H9 (cell line): ENCODE data around the gene CCDC148. TPM values are rescaled to one million over a fixed set of nuclear protein-coding genes. Genes with fewer than 3 reads are reported as not detected.
A peak's percentile ranks its signal among the peaks of the same experiment; 100 is the strongest.

Experiments used
- DNase-seq: peaks from one replicate; pipeline ENCODE4 v3.0.0-alpha.2; 2017
- H2AFZ ChIP-seq: one replicate; pipeline ENCODE4 v1.6.1; 2013; ENCODE audit warnings: mild to moderate bottlenecking, low read length, control low read depth, moderate library complexity
- H2AK5ac ChIP-seq: 2 replicates; pipeline ENCODE4 v1.6.1; 2013; ENCODE audit warnings: low read length, control low read depth, mixed read lengths; ENCODE audit not compliant: insufficient read length
- H2BK120ac ChIP-seq: one replicate; pipeline ENCODE4 v1.6.1; 2013; ENCODE audit warnings: low read depth, mild to moderate bottlenecking, low read length, control low read depth, inconsistent platforms; ENCODE audit not compliant: poor library complexity, severe bottlenecking
- H2BK12ac ChIP-seq: 2 replicates; pipeline ENCODE4 v1.6.1; 2013; ENCODE audit warnings: low read length, control low read depth, mixed read lengths, low read depth; ENCODE audit not compliant: insufficient read length
- H2BK15ac ChIP-seq: 2 replicates; pipeline ENCODE4 v1.6.1; 2013; ENCODE audit warnings: low read depth, low read length, control low read depth
- H2BK20ac ChIP-seq: one replicate; pipeline ENCODE4 v1.6.1; 2013; ENCODE audit warnings: low read depth, mild to moderate bottlenecking, low read length, control low read depth, inconsistent platforms; ENCODE audit not compliant: poor library complexity, severe bottlenecking
- H2BK5ac ChIP-seq: 2 replicates; pipeline ENCODE4 v1.6.1; 2013; ENCODE audit warnings: low read length, control low read depth, mixed read lengths; ENCODE audit not compliant: insufficient read length
- H3K14ac ChIP-seq: 2 replicates; pipeline ENCODE4 v1.6.1; 2013; ENCODE audit warnings: low read length, control low read depth; ENCODE audit not compliant: insufficient read depth
- H3K18ac ChIP-seq: 2 replicates; pipeline ENCODE4 v1.6.1; 2013; ENCODE audit warnings: low read depth, mild to moderate bottlenecking, mixed read lengths, low read length, control low read depth; ENCODE audit not compliant: insufficient read length
- H3K23ac ChIP-seq: 2 replicates; pipeline ENCODE4 v1.6.1; 2013; ENCODE audit warnings: low read length, control low read depth, mixed read lengths, low read depth; ENCODE audit not compliant: insufficient read length
- H3K23me2 ChIP-seq: 2 replicates; pipeline ENCODE4 v1.6.1; 2013; ENCODE audit warnings: low read depth, mild to moderate bottlenecking, mixed read lengths, low read length, control low read depth; ENCODE audit not compliant: insufficient read length, poor library complexity, severe bottlenecking
- H3K27ac ChIP-seq: 2 replicates; pipeline ENCODE4 v1.5.1; 2013; ENCODE audit warnings: low read length, control low read depth, mixed read lengths, low read depth; ENCODE audit not compliant: insufficient read length
- H3K27me3 ChIP-seq: 2 replicates; pipeline ENCODE4 v1.6.1; 2013; ENCODE audit warnings: low read length, control low read depth, inconsistent platforms; ENCODE audit not compliant: insufficient read depth
- H3K4ac ChIP-seq: 2 replicates; pipeline ENCODE4 v1.6.1; 2013; ENCODE audit warnings: low read depth, mild to moderate bottlenecking, control low read depth, inconsistent platforms, low read length, moderate library complexity
- H3K4me1 ChIP-seq: 2 replicates; pipeline ENCODE4 v1.6.1; 2013; ENCODE audit warnings: low read length, control low read depth, inconsistent platforms; ENCODE audit not compliant: insufficient read depth
- H3K4me2 ChIP-seq: 2 replicates; pipeline ENCODE4 v1.6.1; 2013; ENCODE audit warnings: low read length, control low read depth, mixed read lengths; ENCODE audit not compliant: insufficient read length, insufficient read depth
- H3K56ac ChIP-seq: 2 replicates; pipeline ENCODE4 v1.6.1; 2013; ENCODE audit warnings: low read depth, mild to moderate bottlenecking, mixed read lengths, low read length, control low read depth; ENCODE audit not compliant: insufficient read length
- H3K79me1 ChIP-seq: 2 replicates; pipeline ENCODE4 v1.6.1; 2013; ENCODE audit warnings: low read depth, mild to moderate bottlenecking, moderate library complexity, low read length, control low read depth, inconsistent platforms; ENCODE audit not compliant: insufficient read depth, poor library complexity, severe bottlenecking
- H3K79me2 ChIP-seq: 2 replicates; pipeline ENCODE4 v1.6.1; 2013; ENCODE audit warnings: low read length, control low read depth, inconsistent platforms; ENCODE audit not compliant: insufficient read depth
- H3K9ac ChIP-seq: 2 replicates; pipeline ENCODE4 v1.6.1; 2013; ENCODE audit warnings: low read length, control low read depth, mixed read lengths; ENCODE audit not compliant: insufficient read length; ENCODE audit errors: extremely low read depth
- H3K9me3 ChIP-seq: one replicate; pipeline ENCODE4 v1.6.1; 2013; ENCODE audit warnings: low read depth, low read length, inconsistent platforms; ENCODE audit not compliant: control insufficient read depth
- H3T11ph ChIP-seq: one replicate; pipeline ENCODE4 v1.6.1; 2013; ENCODE audit warnings: mild to moderate bottlenecking, low read length, control low read depth, inconsistent platforms
- H4K20me1 ChIP-seq: one replicate; pipeline ENCODE4 v1.6.1; 2013; ENCODE audit not compliant: control insufficient read depth, insufficient read length, insufficient read depth
- H4K5ac ChIP-seq: 2 replicates; pipeline ENCODE4 v1.6.1; 2013; ENCODE audit warnings: low read depth, mild to moderate bottlenecking, mixed read lengths, low read length, control low read depth; ENCODE audit not compliant: insufficient read length
- H4K8ac ChIP-seq: replicated peaks from 2 replicates; pipeline ENCODE4 v1.6.1; 2013; ENCODE audit warnings: low read length, control low read depth, mixed read lengths, low read depth; ENCODE audit not compliant: insufficient read length
- H4K91ac ChIP-seq: 2 replicates; pipeline ENCODE4 v1.6.1; 2013; ENCODE audit warnings: low read depth, mild to moderate bottlenecking, moderate library complexity, mixed read lengths, low read length, control low read depth; ENCODE audit not compliant: insufficient read length
- H3K27ac Mint-ChIP-seq, 3 experiments: 2 replicates in 2 of 3; 3 replicates in 1 of 3; pipeline ENCODE4 v1.8.0; 2020 to 2021; ENCODE audit warnings: mixed read lengths in 3 of 3, mild to moderate bottlenecking in 1 of 3, moderate library complexity in 1 of 3
- H3K27me3 Mint-ChIP-seq: 2 replicates; pipeline ENCODE4 v1.8.0; 2021; ENCODE audit warnings: low read depth, mild to moderate bottlenecking, moderate library complexity, mixed read lengths
- H3K36me3 Mint-ChIP-seq, 3 experiments: 2 replicates in 2 of 3; 3 replicates in 1 of 3; pipeline ENCODE4 v1.8.0; 2020 to 2021; ENCODE audit warnings: low read depth in 3 of 3, mixed read lengths in 3 of 3; ENCODE audit not compliant: insufficient read depth in 1 of 3
- H3K4me1 Mint-ChIP-seq, 2 experiments: 2 replicates each; pipeline ENCODE4 v1.8.0; 2020; ENCODE audit warnings: mixed read lengths in 2 of 2
- H3K4me3 Mint-ChIP-seq, 2 experiments: 2 replicates in 1 of 2; 3 replicates in 1 of 2; pipeline ENCODE4 v1.8.0; 2020 to 2021; ENCODE audit warnings: mild to moderate bottlenecking in 2 of 2, mixed read lengths in 2 of 2, moderate library complexity in 1 of 2
- H3K9me3 Mint-ChIP-seq, 2 experiments: 2 replicates in 1 of 2; 3 replicates in 1 of 2; pipeline ENCODE4 v1.8.0; 2020; ENCODE audit warnings: mild to moderate bottlenecking in 2 of 2, mixed read lengths in 2 of 2, moderate library complexity in 1 of 2
- WGBS: extraction: QIAGEN DNeasy Blood & Tissue Kit; methylation state at CpG from one replicate; pipeline ENCODE4 v1.1.7; 2013; ENCODE audit warnings: missing lambda C conversion rate, low lambda C conversion rate, mixed read lengths; ENCODE audit not compliant: insufficient read length; ENCODE audit errors: extremely low coverage; 5-methylcytosine and 5-hydroxymethylcytosine counted together
- total RNA-seq: library from RNA; stranded (reverse); gene quantifications from 2 replicates; pipeline ENCODE4 v1.2.1, GENCODE V29; 2021
- TF ChIP-seq, protein P1 (sequence below): fragments of 200-600 bp; sonication (generic); conservative IDR thresholded peaks from 3 replicates; pipeline ENCODE4 v1.8.0; 2021; ENCODE audit warnings: antibody characterized with exemption, mild to moderate bottlenecking

Gene CCDC148
- total RNA-seq, 1 experiment from 2014 or later = 1.5 TPM

- no peak overlapping the region for H3K4me3 Mint-ChIP-seq
- no peak overlapping the region for H4K91ac ChIP-seq
- no peak overlapping the region for H3K27ac ChIP-seq
- peaks cover 3% of the 10 kb centered on the region; the same call in 1 of the 2 replicates for H3K27me3 Mint-ChIP-seq
- no peak overlapping the region for H2AK5ac ChIP-seq
- DNase-seq = peak; percentile 91
- H3K4me2 ChIP-seq = no peak overlapping the region
- H3K23ac ChIP-seq = no peak overlapping the region
- H3T11ph ChIP-seq = no peak overlapping the region
- no peaks in the 10 kb centered on the region for H3K4me1 ChIP-seq
- H3K9me3 ChIP-seq = no peaks in the 10 kb centered on the region
- peaks cover 0 to 3% of the 10 kb centered on the region in 2 experiments; a peak in 2 of 5 replicates for H3K9me3 Mint-ChIP-seq
- H3K27ac Mint-ChIP-seq = peak overlapping the region in 1 of 3 experiments; percentile 62; a peak in 1 of 7 replicates
- H2BK20ac ChIP-seq = no peak overlapping the region
- peaks cover 9 to 11% of the 10 kb centered on the region in 2 experiments for H3K4me1 Mint-ChIP-seq
- no peaks in the 10 kb centered on the region; a peak in 2 of 7 replicates for H3K36me3 Mint-ChIP-seq
- WGBS = no CpG with 5 or more reads among the region's 13 CpGs
- H3K23me2 ChIP-seq = no peaks in the 10 kb centered on the region
- no peaks in the 10 kb centered on the region for H4K20me1 ChIP-seq
- no peak overlapping the region for H2BK12ac ChIP-seq
- no peak overlapping the region for H2AFZ ChIP-seq
- H4K5ac ChIP-seq = no peak overlapping the region
- TF ChIP-seq, protein P1, sequence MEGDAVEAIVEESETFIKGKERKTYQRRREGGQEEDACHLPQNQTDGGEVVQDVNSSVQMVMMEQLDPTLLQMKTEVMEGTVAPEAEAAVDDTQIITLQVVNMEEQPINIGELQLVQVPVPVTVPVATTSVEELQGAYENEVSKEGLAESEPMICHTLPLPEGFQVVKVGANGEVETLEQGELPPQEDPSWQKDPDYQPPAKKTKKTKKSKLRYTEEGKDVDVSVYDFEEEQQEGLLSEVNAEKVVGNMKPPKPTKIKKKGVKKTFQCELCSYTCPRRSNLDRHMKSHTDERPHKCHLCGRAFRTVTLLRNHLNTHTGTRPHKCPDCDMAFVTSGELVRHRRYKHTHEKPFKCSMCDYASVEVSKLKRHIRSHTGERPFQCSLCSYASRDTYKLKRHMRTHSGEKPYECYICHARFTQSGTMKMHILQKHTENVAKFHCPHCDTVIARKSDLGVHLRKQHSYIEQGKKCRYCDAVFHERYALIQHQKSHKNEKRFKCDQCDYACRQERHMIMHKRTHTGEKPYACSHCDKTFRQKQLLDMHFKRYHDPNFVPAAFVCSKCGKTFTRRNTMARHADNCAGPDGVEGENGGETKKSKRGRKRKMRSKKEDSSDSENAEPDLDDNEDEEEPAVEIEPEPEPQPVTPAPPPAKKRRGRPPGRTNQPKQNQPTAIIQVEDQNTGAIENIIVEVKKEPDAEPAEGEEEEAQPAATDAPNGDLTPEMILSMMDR = no peak
- H3K56ac ChIP-seq = no peak overlapping the region
- no peak overlapping the region for H2BK15ac ChIP-seq
- H3K79me2 ChIP-seq = no peaks in the 10 kb centered on the region
- H3K9ac ChIP-seq = no peak overlapping the region
- no peaks in the 10 kb centered on the region for H3K79me1 ChIP-seq
- H3K14ac ChIP-seq = no peak overlapping the region
- no peak overlapping the region for H2BK5ac ChIP-seq
- no peak overlapping the region for H3K4ac ChIP-seq
- no peaks in the 10 kb centered on the region for H3K27me3 ChIP-seq
- no peak overlapping the region for H2BK120ac ChIP-seq
- no peak overlapping the region for H3K18ac ChIP-seq
- no peak overlapping the region for H4K8ac ChIP-seq
Measured at GRCh38 chr2:158144914-158145625, 311.5 kb downstream of the CCDC148 start.
